Esophagus muscularis mucosa (tissue), 3 donors: ENCODE measurements around the gene NCK1.

Source experiments
- CTCF ChIP-seq, 3 experiments: fragments of 200-600 bp in 2 of 3; fragments of 450-650 bp in 1 of 3; sonication (generic) in 2 of 3; IDR thresholded peaks; one replicate each; pipeline ENCODE4 v1.5.1; 2017 to 2019; ENCODE audit warnings: antibody characterized with exemption in 3 of 3, mild to moderate bottlenecking in 2 of 3, moderate library complexity in 1 of 3
- POLR2A ChIP-seq: fragments of 450-650 bp; IDR thresholded peaks from one replicate; pipeline ENCODE4 v1.6.1; 2017; ENCODE audit warnings: antibody characterized with exemption, moderate library complexity, mild to moderate bottlenecking, low read depth

DNA sequence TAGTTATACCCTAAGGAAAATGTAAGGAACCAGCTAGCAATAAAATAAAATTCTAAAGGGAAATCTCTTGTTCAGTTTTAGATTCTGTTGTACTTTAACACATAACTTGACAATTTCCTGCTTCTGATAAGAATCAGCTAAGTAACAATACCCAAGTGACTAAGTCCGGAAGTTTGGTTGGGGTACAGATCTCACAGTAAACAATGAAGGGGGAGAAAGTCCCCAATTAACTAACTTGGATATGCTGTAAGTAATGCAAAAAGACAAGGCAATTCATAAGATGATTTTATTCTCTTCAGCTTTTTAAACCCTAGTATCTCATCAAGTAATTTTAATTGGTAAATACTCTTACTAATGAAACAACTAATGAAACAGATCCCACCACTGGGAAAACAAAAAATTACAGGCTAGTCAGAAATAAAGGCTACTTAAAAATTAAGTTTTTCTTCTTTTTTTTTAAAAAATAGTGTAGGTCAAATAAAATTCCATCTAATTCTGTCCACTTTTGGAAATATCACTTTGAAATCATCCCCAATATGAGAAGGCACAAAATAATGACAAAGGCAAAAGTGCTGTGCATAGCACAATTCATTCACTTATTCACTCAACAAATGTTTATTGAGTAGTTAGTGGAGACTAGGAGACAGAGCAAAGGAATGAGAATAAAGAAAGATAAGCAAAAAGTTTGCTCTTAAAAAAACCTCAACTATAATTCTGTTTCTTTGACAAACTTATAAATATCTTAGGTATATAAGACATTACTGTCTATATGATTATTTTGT lies 58.0 kb downstream of the NCK1 start:
- TF ChIP-seq CTCF (IDR thresholded peaks at IDR 0.05) (no peak), POLR2A (no peak)
